GM21447 (cell line): ENCODE results near the gene GSTA3.
"Not testable (repeated sequence)": the region's sequence is repeated elsewhere in the genome, so short reads cannot be mapped to it uniquely, and the experiment has no call there.

Source experiments
- ATAC-seq: cut with Tn5 transposase; IDR thresholded peaks from one replicate; pipeline ENCODE4 v1.9.1; 2021; ENCODE audit not compliant: unreplicated experiment

Gene GSTA3

GRCh38 chr6:52868240-52868639, 41.3 kb downstream of the GSTA3 start:
- no peak for ATAC-seq

GRCh38 chr6:52861151-52861550, 48.3 kb downstream of the GSTA3 start:
- not testable (repeated sequence) for ATAC-seq

GRCh38 chr6:52858416-52858815, 51.1 kb downstream of the GSTA3 start:
- ATAC-seq = no peak

GRCh38 chr6:52856137-52856536, 53.4 kb downstream of the GSTA3 start:
- ATAC-seq = not testable (repeated sequence)

DNA sequence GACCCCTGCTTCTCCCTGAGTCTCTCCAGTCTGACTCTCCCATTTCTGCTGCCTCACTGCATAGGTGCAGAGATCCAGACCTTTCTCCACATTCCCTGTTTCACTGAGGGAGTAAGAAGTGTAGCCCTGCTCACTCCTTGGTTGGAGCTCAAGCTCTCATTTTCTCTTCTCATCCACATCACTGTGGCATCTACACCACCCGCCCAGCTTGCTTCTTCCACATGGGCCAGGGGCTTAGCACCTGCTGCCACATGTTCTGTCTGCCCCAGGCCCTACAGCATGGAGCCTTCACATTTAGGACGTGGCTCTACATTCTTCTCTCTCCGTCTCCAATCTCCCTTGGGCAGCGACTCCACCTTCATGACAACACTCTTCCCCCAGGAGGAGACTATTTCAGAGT, 60.4 kb downstream of the GSTA3 start:
- no peak for ATAC-seq
